GM19452 (cell line): ENCODE results near the gene SAMD4A.
"Not testable (repeated sequence)": the region's sequence is repeated elsewhere in the genome, so short reads cannot be mapped to it uniquely, and the experiment has no call there.

Experiments
- ATAC-seq: cut with Tn5 transposase; IDR thresholded peaks from one replicate; pipeline ENCODE4 v1.9.1; 2021; ENCODE audit not compliant: unreplicated experiment

SAMD4A gene

GRCh38 chr14:54792288-54792687 is 225.4 kb downstream of the SAMD4A start:
- ATAC-seq = no peak

- ATAC-seq = no peak
Measured at GRCh38 chr14:54794159-54794558, 227.2 kb downstream of the SAMD4A start.

- ATAC-seq = no peak
Measured at GRCh38 chr14:54794796-54795195, 227.9 kb downstream of the SAMD4A start.

- no peak for ATAC-seq
Measured at GRCh38 chr14:54796961-54797360, 230.0 kb downstream of the SAMD4A start.

- no peak for ATAC-seq
Measured at GRCh38 chr14:54797556-54797955, 230.6 kb downstream of the SAMD4A start.

- ATAC-seq = no peak
Measured at GRCh38 chr14:54797986-54798385, 231.1 kb downstream of the SAMD4A start.

GRCh38 chr14:54798465-54799124 is 231.7 kb downstream of the SAMD4A start:
- no peak for ATAC-seq

GRCh38 chr14:54801482-54801881 is 234.6 kb downstream of the SAMD4A start:
- ATAC-seq = not testable (repeated sequence)

- ATAC-seq = no peak
Measured at GRCh38 chr14:54803396-54803795, 236.5 kb downstream of the SAMD4A start.

GRCh38 chr14:54803926-54804537 is 237.1 kb downstream of the SAMD4A start:
- ATAC-seq = no peak

GRCh38 chr14:54804538-54805041 is 237.7 kb downstream of the SAMD4A start:
- ATAC-seq = no peak

GRCh38 chr14:54805070-54805444 is 238.1 kb downstream of the SAMD4A start:
- ATAC-seq = no peak

- ATAC-seq = no peak
Measured at GRCh38 chr14:54805445-54806322, 238.8 kb downstream of the SAMD4A start.

- no peak for ATAC-seq
Measured at GRCh38 chr14:54806616-54807015, 239.7 kb downstream of the SAMD4A start.

- ATAC-seq = no peak
Measured at GRCh38 chr14:54807428-54807827, 240.5 kb downstream of the SAMD4A start.

- ATAC-seq = no peak
Measured at GRCh38 chr14:54807881-54808280, 241.0 kb downstream of the SAMD4A start.

GRCh38 chr14:54808326-54809161 is 241.6 kb downstream of the SAMD4A start:
- no peak for ATAC-seq

GRCh38 chr14:54809767-54810166 is 242.8 kb downstream of the SAMD4A start:
- ATAC-seq = no peak

GRCh38 chr14:54812617-54813016 is 245.7 kb downstream of the SAMD4A start:
- ATAC-seq = no peak

- no peak for ATAC-seq
Measured at GRCh38 chr14:54813081-54813480, 246.2 kb downstream of the SAMD4A start.

- ATAC-seq = no peak
Measured at GRCh38 chr14:54814076-54814475, 247.1 kb downstream of the SAMD4A start.
